OCI-LY7 (cell line): Measurements from ENCODE around the gene RPS19BP1. TPM values are rescaled to one million over a fixed set of nuclear protein-coding genes. Genes with fewer than 3 reads are reported as not detected.
A peak's percentile ranks its signal among the peaks of the same experiment; 100 is the strongest.

Experiments
- BruUV-seq: library from RNA; stranded (reverse); fragments of 400-500 nt; replicated peaks from 2 replicates; lab custom pipeline; 2021; lab: Mats Ljungman, UMichigan
- CTCF ChIA-PET: fragments of 300-600 bp; sonication (Branson Sonifier 250); formaldehyde crosslinking; loops from one replicate; lab custom pipeline; 2022; ENCODE audit warnings: antibody characterized with exemption; ENCODE audit not compliant: unreplicated experiment; lab: Charles Lee
- POLR2A ChIA-PET: fragments of 300-600 bp; sonication (Branson Sonifier 250); formaldehyde crosslinking; loops from one replicate; lab custom pipeline; 2022; ENCODE audit warnings: antibody characterized with exemption; lab: Charles Lee
- DNase-seq: peaks from one replicate; pipeline ENCODE4 v3.0.0-alpha.2; 2015; ENCODE audit warnings: low spot score
- H2AFZ ChIP-seq: fragments of 200-600 bp; sonication (generic), shearing (Covaris generic); 2 replicates; pipeline ENCODE4 v1.6.1; 2014; ENCODE audit warnings: mild to moderate bottlenecking, antibody characterized with exemption, low read length, moderate library complexity
- H3K27ac ChIP-seq: fragments of 200-600 bp; sonication (generic); 2 replicates; pipeline ENCODE4 v1.5.1; 2014; ENCODE audit warnings: mixed run types, low read depth, mild to moderate bottlenecking, moderate library complexity, low read length, inconsistent platforms; ENCODE audit not compliant: poor library complexity, severe bottlenecking
- H3K36me3 ChIP-seq: fragments of 200-600 bp; sonication (generic); 2 replicates; pipeline ENCODE4 v1.6.1; 2014; ENCODE audit warnings: mild to moderate bottlenecking, antibody characterized with exemption, low read length, moderate library complexity, mixed read lengths; ENCODE audit not compliant: insufficient read depth
- H3K4me1 ChIP-seq: fragments of 200-600 bp; sonication (generic); 2 replicates; pipeline ENCODE4 v1.5.1; 2014; ENCODE audit warnings: mild to moderate bottlenecking, low read length; ENCODE audit not compliant: insufficient read depth, poor library complexity, severe bottlenecking
- H3K4me2 ChIP-seq: fragments of 200-600 bp; sonication (generic); 2 replicates; pipeline ENCODE4 v1.6.1; 2014; ENCODE audit warnings: mild to moderate bottlenecking, low read length
- H3K4me3 ChIP-seq: fragments of 200-600 bp; sonication (generic); 2 replicates; pipeline ENCODE4 v1.5.1; 2014; ENCODE audit warnings: mild to moderate bottlenecking, low read depth, low read length; ENCODE audit not compliant: poor library complexity, severe bottlenecking
- H3K79me2 ChIP-seq: fragments of 200-600 bp; sonication (generic); 2 replicates; pipeline ENCODE4 v1.6.1; 2016; ENCODE audit warnings: low read depth, mild to moderate bottlenecking, low read length, moderate library complexity, mixed read lengths; ENCODE audit not compliant: insufficient read depth
- H3K9me2 ChIP-seq: fragments of 200-600 bp; sonication (generic); 2 replicates; pipeline ENCODE4 v1.6.1; 2016; ENCODE audit warnings: mild to moderate bottlenecking, low read length, mixed read lengths; ENCODE audit not compliant: insufficient read depth
- H3K9me3 ChIP-seq: fragments of 200-600 bp; sonication (generic); 2 replicates; pipeline ENCODE4 v1.6.1; 2014; ENCODE audit warnings: mild to moderate bottlenecking, mixed run types, low read length, mixed read lengths
- H4K20me1 ChIP-seq: fragments of 200-600 bp; sonication (generic); 2 replicates; pipeline ENCODE4 v1.6.1; 2014; ENCODE audit warnings: mild to moderate bottlenecking, antibody characterized with exemption, low read length, moderate library complexity, mixed read lengths; ENCODE audit not compliant: insufficient read depth
- CTCF ChIP-seq: fragments of 200-600 bp; sonication (generic); conservative IDR thresholded peaks from 2 replicates; pipeline ENCODE4 v1.5.1; 2014; ENCODE audit warnings: mild to moderate bottlenecking, antibody characterized with exemption, low read length, moderate library complexity, mixed read lengths
- EZH2phosphoT487 ChIP-seq: fragments of 200-600 bp; sonication (generic); IDR thresholded peaks from 2 replicates; pipeline ENCODE4 v1.6.1; 2018; ENCODE audit warnings: low read depth, borderline replicate concordance, mild to moderate bottlenecking, mixed run types, antibody characterized with exemption, low read length, moderate library complexity, mixed read lengths
- intact Hi-C: fragments of 100-400 bp; cut with micrococcal nuclease; formaldehyde crosslinking; loops from one replicate; pipeline ENCODE4 v1.10.0; 2022; ENCODE audit not compliant: unreplicated experiment
- total RNA-seq, 2 experiments: library from RNA; depleted of rRNA in 1 of 2; stranded (reverse); fragments of >200 nt in 1 of 2; shearing (Covaris generic) in 1 of 2; gene quantifications; 2 replicates each; pipeline ENCODE4 v1.2.3, GENCODE V29; 2014 to 2022

RPS19BP1 gene
- total RNA-seq, 2 experiments from 2014 or later = 88.1 to 148 TPM

GRCh38 chr22:39545386-39546365 is 13.1 kb upstream of the RPS19BP1 start:
- no peak overlapping the region for H3K4me2 ChIP-seq
- H3K4me1 ChIP-seq = no peaks in the 10 kb centered on the region
- H3K36me3 ChIP-seq = no peaks in the 10 kb centered on the region
- ChIA-PET POLR2A (no interaction called here), CTCF (no interaction called here)
- intact Hi-C loops = no loop called here
- no peaks in the 10 kb centered on the region for H3K9me2 ChIP-seq
- no peak overlapping the region for H3K4me3 ChIP-seq
- H3K79me2 ChIP-seq = no peaks in the 10 kb centered on the region
- TF ChIP-seq EZH2phosphoT487 (no peak), CTCF (no peak)
- no peaks in the 10 kb centered on the region for H4K20me1 ChIP-seq
- no TSS peak for BruUV-seq
- no peak overlapping the region for H3K27ac ChIP-seq
- no peaks in the 10 kb centered on the region for H3K9me3 ChIP-seq
- no peak for DNase-seq
- H2AFZ ChIP-seq = no peak overlapping the region

DNA sequence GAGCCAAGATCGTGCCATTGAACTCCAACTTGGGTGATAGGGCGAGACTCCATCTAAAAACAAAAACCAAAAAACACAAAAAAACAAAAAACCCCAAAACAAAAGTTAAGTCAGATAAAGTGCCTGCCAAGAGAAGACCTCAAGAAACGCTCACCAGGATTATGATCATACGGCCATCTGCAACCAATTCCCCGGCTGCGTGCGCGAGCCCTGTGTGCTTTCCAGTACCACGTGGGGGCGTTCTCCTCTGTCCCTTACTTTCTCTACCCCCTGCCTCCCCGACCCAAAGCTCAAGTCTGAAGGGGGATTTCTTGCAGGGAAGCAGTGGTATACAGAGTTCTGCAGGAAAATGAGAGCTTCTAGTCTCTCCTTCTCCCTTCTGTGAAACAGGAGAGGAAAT is 10.5 kb upstream of the RPS19BP1 start:
- Histone ChIP-seq H4K20me1 (no peaks in the 10 kb centered on the region), H3K4me3 (no peak overlapping the region), H3K27ac (no peak overlapping the region), H2AFZ (no peak overlapping the region), H3K79me2 (no peaks in the 10 kb centered on the region), H3K9me3 (no peaks in the 10 kb centered on the region), H3K4me2 (no peak overlapping the region), H3K36me3 (no peaks in the 10 kb centered on the region), H3K9me2 (no peaks in the 10 kb centered on the region), H3K4me1 (no peaks in the 10 kb centered on the region)
- ChIA-PET POLR2A (no interaction called here), CTCF (no interaction called here)
- TF ChIP-seq EZH2phosphoT487 (no peak), CTCF (peak; percentile 72)
- intact Hi-C loops = no loop called here
- BruUV-seq = no TSS peak
- DNase-seq = peak; percentile 32

DNA sequence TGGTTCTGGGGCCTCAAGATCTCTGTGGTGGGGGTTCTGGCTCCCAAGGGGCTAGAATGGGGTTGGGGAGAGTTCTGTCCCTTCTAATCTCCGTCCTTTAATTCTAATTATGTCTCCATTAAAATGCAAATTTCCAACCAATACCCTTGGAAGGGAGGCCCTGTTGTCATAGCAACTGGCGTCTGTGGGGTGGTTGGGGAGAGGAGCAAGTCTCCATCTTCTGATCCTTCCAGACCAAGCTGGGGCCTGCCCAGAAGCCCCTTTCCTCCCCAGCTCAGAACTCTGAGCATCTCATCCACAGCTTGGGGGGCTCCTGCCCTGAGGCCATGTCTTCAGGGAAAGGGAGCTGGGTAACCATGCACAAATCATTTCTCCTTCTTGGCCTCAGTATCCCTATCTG is 5.4 kb upstream of the RPS19BP1 start:
- no peak for DNase-seq
- Histone ChIP-seq H3K27ac (no peak overlapping the region), H3K9me3 (no peaks in the 10 kb centered on the region), H4K20me1 (no peaks in the 10 kb centered on the region), H3K36me3 (no peaks in the 10 kb centered on the region), H3K4me2 (no peak overlapping the region), H3K4me3 (no peak overlapping the region), H2AFZ (no peak overlapping the region), H3K4me1 (peaks cover 14% of the 10 kb centered on the region), H3K9me2 (no peaks in the 10 kb centered on the region), H3K79me2 (no peaks in the 10 kb centered on the region)
- TF ChIP-seq EZH2phosphoT487 (no peak), CTCF (no peak)
- no TSS peak for BruUV-seq
- ChIA-PET POLR2A (no interaction called here), CTCF (no interaction called here)
- intact Hi-C loops = loop anchor here (10.0 kb wide), 2 partner anchors 407 to 637 kb away; partner anchors contain the start of gene TNRC6B
